Testis (tissue), 3 donors: ENCODE results near the gene MAGI2. TPM values are rescaled to one million over a fixed set of nuclear protein-coding genes. Genes with fewer than 3 reads are reported as not detected.

Source experiments
- DNase-seq: peaks from one replicate; pipeline ENCODE4 v3.0.0-alpha.2; 2019
- H3K27ac ChIP-seq, 2 donors: fragments of 200-600 bp; sonication (generic); one replicate each; pipeline ENCODE4 v1.5.1; 2019
- H3K27me3 ChIP-seq: fragments of 200-600 bp; sonication (generic); one replicate; pipeline ENCODE4 v1.5.1; 2019
- H3K36me3 ChIP-seq: fragments of 200-600 bp; sonication (generic); one replicate; pipeline ENCODE4 v1.5.1; 2017; ENCODE audit warnings: low read depth; ENCODE audit errors: missing control alignments
- H3K4me1 ChIP-seq: fragments of 200-600 bp; sonication (generic); one replicate; pipeline ENCODE4 v1.5.1; 2019
- H3K4me3 ChIP-seq, 2 donors: fragments of 200-600 bp; sonication (generic); one replicate each; pipeline ENCODE4 v1.5.1; 2017 to 2019
- H3K9me3 ChIP-seq: fragments of 200-600 bp; sonication (generic); one replicate; pipeline ENCODE4 v1.5.1; 2017
- CTCF ChIP-seq, 3 experiments: fragments of 450-650 bp in 2 of 3; fragments of 200-600 bp in 1 of 3; sonication (generic) in 1 of 3; IDR thresholded peaks; one replicate each; pipeline ENCODE4 v1.5.1; 2016 to 2019; ENCODE audit warnings: antibody characterized with exemption in 3 of 3, mild to moderate bottlenecking in 2 of 3, moderate library complexity in 1 of 3
- POLR2A ChIP-seq: fragments of 450-650 bp; IDR thresholded peaks from one replicate; pipeline ENCODE4 v1.6.1; 2017; ENCODE audit warnings: antibody characterized with exemption, mild to moderate bottlenecking, moderate library complexity
- WGBS, 2 donors: methylation state at CpG; one replicate each; pipeline ENCODE4 v1.1.5; 2018; 5-methylcytosine and 5-hydroxymethylcytosine counted together
- intact Hi-C: fragments of 100-400 bp; cut with DNase I; formaldehyde crosslinking; loops from one replicate; pipeline ENCODE4 v1.15.1; 2023; ENCODE audit warnings: low total_unique reads
- polyA plus RNA-seq: library from polyadenylated mRNA; stranded (reverse); fragments of 350-450 nt; fragmentation: Illumina TruSeq; extraction: RNeasy Lipid Tissue Mini Kit (QIAGEN cat#74804); gene quantifications from one replicate; pipeline ENCODE4 v1.2.3, GENCODE V29; 2014; ENCODE audit warnings: low read depth, low replicate concordance; ENCODE audit not compliant: insufficient read depth
- total RNA-seq, 2 donors: library from RNA; depleted of rRNA; stranded (reverse); fragments of >200 nt; gene quantifications; one replicate each; pipeline ENCODE4 v1.2.3, GENCODE V29; 2016

The MAGI2 gene
- total and polyA plus RNA-seq, 3 donors from 2014 or later = 11.2 to 13.1 (median 12.4) TPM

- TF ChIP-seq POLR2A (no peak), CTCF (IDR thresholded peaks at IDR 0.05) (no peak)
- Histone ChIP-seq H3K4me3 (no peak overlapping the region), H3K9me3 (no peaks in the 10 kb centered on the region), H3K36me3 (no peaks in the 10 kb centered on the region), H3K27me3 (no peaks in the 10 kb centered on the region), H3K4me1 (no peaks in the 10 kb centered on the region), H3K27ac (no peak overlapping the region)
- DNase-seq = no peak
- intact Hi-C loops = no loop called here
Observed at GRCh38 chr7:78576236-78576635, 877.2 kb downstream of the MAGI2 start.

GRCh38 chr7:78571292-78571691, 882.2 kb downstream of the MAGI2 start:
- 39 to 63% methylated on average over 1 of the region's 1 CpG for WGBS, 2 donors
- no peak for DNase-seq
- H3K27me3 ChIP-seq = no peaks in the 10 kb centered on the region
- no peaks in the 10 kb centered on the region for H3K9me3 ChIP-seq
- intact Hi-C loops = no loop called here
- TF ChIP-seq CTCF (IDR thresholded peaks at IDR 0.05) (no peak), POLR2A (no peak)
- H3K4me3 ChIP-seq = no peak overlapping the region
- H3K36me3 ChIP-seq = no peaks in the 10 kb centered on the region
- H3K27ac ChIP-seq = no peak overlapping the region
- H3K4me1 ChIP-seq = no peaks in the 10 kb centered on the region

DNA sequence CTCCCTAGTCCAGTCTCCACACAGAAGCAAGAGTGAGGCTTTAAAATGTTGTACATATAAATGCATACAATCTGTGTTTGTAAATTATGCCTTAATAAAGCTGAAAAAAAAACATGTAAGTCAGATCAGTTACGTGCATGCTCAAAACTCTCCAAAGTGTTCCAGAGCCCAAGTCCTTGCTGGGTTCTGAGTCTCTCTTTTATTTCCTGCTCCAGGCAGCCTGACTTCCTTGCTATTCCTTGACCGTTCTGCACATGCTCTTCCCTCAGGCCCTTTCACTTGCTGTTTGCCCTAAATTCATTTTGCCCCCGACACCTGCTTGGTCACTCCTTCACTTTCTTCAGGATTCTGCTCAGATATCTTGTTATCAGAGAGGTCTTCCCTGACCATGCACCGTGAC, 884.8 kb downstream of the MAGI2 start:
- 84 to 94% methylated on average over 4 of the region's 4 CpGs for WGBS, 2 donors

DNA sequence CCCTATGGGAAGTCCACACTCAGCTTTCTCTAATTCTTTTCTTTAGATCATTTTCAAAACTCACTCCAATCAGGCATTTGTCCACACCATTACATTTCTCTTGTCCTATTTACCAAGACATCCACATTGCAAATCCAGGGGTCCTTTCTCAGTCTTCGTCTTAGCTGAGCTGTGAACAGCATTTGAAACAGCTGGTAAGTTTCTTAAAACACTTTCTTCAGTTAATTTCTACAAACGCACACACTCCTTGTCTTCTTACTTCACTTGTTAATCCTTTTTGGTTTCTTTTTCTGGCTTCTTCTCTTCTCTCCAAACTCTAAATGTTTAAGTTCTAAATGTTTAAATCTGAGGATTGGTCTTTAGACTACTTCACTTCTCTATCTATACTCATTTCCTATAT, 885.6 kb downstream of the MAGI2 start:
- TF ChIP-seq POLR2A (no peak), CTCF (IDR thresholded peaks at IDR 0.05) (no peak)
- Histone ChIP-seq H3K9me3 (no peaks in the 10 kb centered on the region), H3K27me3 (no peaks in the 10 kb centered on the region), H3K27ac (no peak overlapping the region), H3K4me3 (no peak overlapping the region), H3K36me3 (no peaks in the 10 kb centered on the region), H3K4me1 (no peaks in the 10 kb centered on the region)
- intact Hi-C loops = no loop called here
- 73 to 90% methylated on average over 2 of the region's 2 CpGs for WGBS, 2 donors
- DNase-seq = no peak

More for the DNA sequence above, 884.8 kb downstream of the MAGI2 start:
- H3K9me3 ChIP-seq = no peaks in the 10 kb centered on the region
- TF ChIP-seq CTCF (IDR thresholded peaks at IDR 0.05) (no peak), POLR2A (no peak)
- H3K4me3 ChIP-seq = no peak overlapping the region
- H3K4me1 ChIP-seq = no peaks in the 10 kb centered on the region
- no peak for DNase-seq
- no peaks in the 10 kb centered on the region for H3K36me3 ChIP-seq
- no peaks in the 10 kb centered on the region for H3K27me3 ChIP-seq
- intact Hi-C loops = no loop called here
- no peak overlapping the region for H3K27ac ChIP-seq

- Histone ChIP-seq H3K9me3 (no peaks in the 10 kb centered on the region), H3K27ac (no peak overlapping the region), H3K4me1 (no peaks in the 10 kb centered on the region), H3K27me3 (no peaks in the 10 kb centered on the region), H3K4me3 (no peak overlapping the region), H3K36me3 (no peaks in the 10 kb centered on the region)
- intact Hi-C loops = no loop called here
- 71 to 78% methylated on average over 5 of the region's 5 CpGs for WGBS, 2 donors
- DNase-seq = no peak
- TF ChIP-seq CTCF (IDR thresholded peaks at IDR 0.05) (no peak), POLR2A (no peak)
Observed at GRCh38 chr7:78565784-78566183, 887.7 kb downstream of the MAGI2 start.
